Breast epithelium (tissue), 3 donors: ENCODE results near the gene TOP3A.

ENCODE experiments used
- POLR2A ChIP-seq: fragments of 450-650 bp; IDR thresholded peaks from one replicate; pipeline ENCODE4 v1.6.1; 2016; ENCODE audit warnings: antibody characterized with exemption, mild to moderate bottlenecking, moderate library complexity
- TF ChIP-seq, protein P1 (sequence below), 3 donors: fragments of 450-650 bp; IDR thresholded peaks; one replicate each; pipeline ENCODE4 v1.5.1; 2016 to 2017; ENCODE audit warnings: antibody characterized with exemption in 3 of 3, mild to moderate bottlenecking in 3 of 3, moderate library complexity in 3 of 3

DNA sequence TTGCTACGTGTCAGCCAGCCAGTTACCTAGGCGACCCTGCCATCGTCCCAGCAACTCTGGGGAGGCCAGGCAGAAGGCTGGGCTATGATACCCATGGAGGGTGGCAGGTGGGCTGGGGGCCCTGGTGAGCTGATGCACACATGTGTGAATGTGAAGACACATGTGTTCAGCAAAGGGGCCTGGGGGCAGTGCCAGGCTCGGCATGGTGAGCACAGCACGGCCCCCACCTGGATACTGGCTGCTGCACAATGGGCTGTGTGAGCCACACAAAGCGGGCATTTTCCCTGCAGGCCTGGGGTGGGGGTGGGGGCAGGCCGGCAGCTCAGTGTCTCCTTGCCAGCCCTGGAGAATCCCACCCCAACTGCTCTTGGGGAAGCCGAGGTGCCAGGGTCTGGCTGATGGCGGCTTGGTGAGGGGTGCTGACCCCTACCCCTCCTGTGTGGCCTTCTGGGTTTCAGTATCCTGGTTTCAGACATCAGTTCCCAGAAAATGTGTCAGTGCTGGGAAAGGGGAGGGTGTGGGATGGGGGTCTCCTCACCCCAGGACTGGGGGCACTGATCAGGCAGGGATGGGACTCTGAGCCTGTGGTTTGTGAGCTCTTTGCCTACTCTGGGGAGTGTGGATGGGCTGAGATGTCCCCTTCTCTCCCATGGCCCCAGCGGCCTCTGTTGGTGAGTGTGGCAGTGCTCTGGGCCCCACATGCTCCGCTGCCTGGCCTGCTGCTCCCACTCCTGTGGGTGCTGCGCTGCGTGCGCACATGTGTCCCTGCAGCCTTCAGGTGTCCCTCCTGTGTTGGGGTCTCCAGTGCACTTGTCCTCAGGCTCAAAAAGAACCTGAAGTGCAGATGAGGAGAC is 84.3 kb downstream of the TOP3A start:
- TF ChIP-seq, protein P1, sequence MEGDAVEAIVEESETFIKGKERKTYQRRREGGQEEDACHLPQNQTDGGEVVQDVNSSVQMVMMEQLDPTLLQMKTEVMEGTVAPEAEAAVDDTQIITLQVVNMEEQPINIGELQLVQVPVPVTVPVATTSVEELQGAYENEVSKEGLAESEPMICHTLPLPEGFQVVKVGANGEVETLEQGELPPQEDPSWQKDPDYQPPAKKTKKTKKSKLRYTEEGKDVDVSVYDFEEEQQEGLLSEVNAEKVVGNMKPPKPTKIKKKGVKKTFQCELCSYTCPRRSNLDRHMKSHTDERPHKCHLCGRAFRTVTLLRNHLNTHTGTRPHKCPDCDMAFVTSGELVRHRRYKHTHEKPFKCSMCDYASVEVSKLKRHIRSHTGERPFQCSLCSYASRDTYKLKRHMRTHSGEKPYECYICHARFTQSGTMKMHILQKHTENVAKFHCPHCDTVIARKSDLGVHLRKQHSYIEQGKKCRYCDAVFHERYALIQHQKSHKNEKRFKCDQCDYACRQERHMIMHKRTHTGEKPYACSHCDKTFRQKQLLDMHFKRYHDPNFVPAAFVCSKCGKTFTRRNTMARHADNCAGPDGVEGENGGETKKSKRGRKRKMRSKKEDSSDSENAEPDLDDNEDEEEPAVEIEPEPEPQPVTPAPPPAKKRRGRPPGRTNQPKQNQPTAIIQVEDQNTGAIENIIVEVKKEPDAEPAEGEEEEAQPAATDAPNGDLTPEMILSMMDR (IDR thresholded peaks at IDR 0.05) = no peak
- no peak for TF ChIP-seq POLR2A
